ENCODE data around the gene C4orf33.

Gene C4orf33

GRCh38 chr4:129144755-129145206 lies 48.8 kb downstream of the C4orf33 start:
- DNase-seq (ENCODE audit: insufficient read length, low spot score) = no peak
- no peak for FAIRE-seq
- no peak for TF ChIP-seq PAX5 (IDR thresholded peaks at IDR 0.05; ENCODE audit: insufficient read depth, low read length, severe bottlenecking)
- TF ChIP-seq POU2F2 (IDR thresholded peaks at IDR 0.05; ENCODE audit: low read depth, low read length) = no peak
- TF ChIP-seq POLR2AphosphoS5 (IDR thresholded peaks at IDR 0.05; ENCODE audit: low read depth, low read length) = no peak
- TF ChIP-seq POLR2A (IDR thresholded peaks at IDR 0.05; ENCODE audit: low read depth, low read length) = no peak
- TF ChIP-seq TAF1 (IDR thresholded peaks at IDR 0.05; ENCODE audit: low read depth, low read length) = no peak

- FAIRE-seq (no peak), DNase-seq (ENCODE audit: insufficient read length, low spot score) (no peak)
- TF ChIP-seq POU2F2 (IDR thresholded peaks at IDR 0.05; ENCODE audit: low read depth, low read length) = no peak
- no peak for TF ChIP-seq SPI1 (IDR thresholded peaks at IDR 0.05; ENCODE audit: low read depth, low read length)
- no peak for TF ChIP-seq TAF1 (IDR thresholded peaks at IDR 0.05; ENCODE audit: low read depth, low read length)
- no peak for TF ChIP-seq POLR2A (IDR thresholded peaks at IDR 0.05; ENCODE audit: low read depth, low read length)
- TF ChIP-seq PAX5 (IDR thresholded peaks at IDR 0.05; ENCODE audit: insufficient read depth, low read length, severe bottlenecking) = no peak
- no peak for TF ChIP-seq POLR2AphosphoS5 (IDR thresholded peaks at IDR 0.05; ENCODE audit: low read depth, low read length)
These were observed 49.3 kb downstream of the C4orf33 start for GRCh38 chr4:129145222-129145730.

DNA sequence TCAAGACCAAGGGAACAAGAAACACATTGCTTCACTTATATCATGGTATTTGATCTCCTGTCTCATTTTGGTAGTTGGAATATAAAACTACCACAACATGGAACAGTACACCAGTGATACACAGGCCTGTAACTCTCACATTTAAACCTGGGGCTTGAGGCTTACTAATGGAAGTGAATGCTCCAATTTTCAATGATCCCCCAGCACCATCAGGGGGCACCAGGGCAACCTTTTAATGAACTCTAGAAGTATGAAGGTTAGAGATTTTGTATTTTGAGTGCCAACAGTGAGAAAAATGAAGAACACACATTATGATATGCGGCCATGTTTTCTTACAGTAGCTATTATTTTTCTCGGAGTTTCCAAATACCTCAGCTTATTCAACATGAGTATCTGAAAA lies 50.7 kb downstream of the C4orf33 start:
- FAIRE-seq = no peak

DNA sequence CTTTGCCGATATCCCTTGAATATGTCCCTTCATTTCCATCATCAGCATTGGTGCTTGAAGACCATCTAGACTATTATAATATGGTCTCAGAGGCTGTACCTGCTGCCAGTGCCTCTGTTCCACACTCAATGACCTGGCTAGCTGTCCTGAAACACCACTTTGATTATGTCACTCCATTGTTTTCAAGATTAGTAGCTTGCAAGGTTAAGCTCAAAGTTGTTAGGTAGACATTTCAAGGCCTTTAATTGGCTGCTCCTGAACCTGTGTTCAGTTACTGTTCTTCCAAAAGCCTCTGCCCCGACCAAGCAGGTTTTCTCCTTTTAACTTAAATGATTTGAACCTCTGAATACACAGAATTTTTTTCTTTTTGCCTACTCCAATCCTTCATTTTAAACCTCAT lies 52.9 kb downstream of the C4orf33 start:
- TF ChIP-seq TAF1 (IDR thresholded peaks at IDR 0.05; ENCODE audit: low read depth, low read length) (no peak), PAX5 (IDR thresholded peaks at IDR 0.05; ENCODE audit: insufficient read depth, low read length, severe bottlenecking) (no peak), POLR2AphosphoS5 (IDR thresholded peaks at IDR 0.05; ENCODE audit: low read depth, low read length) (no peak), POU2F2 (IDR thresholded peaks at IDR 0.05; ENCODE audit: low read depth, low read length) (no peak), SPI1 (IDR thresholded peaks at IDR 0.05; ENCODE audit: low read depth, low read length) (no peak), POLR2A (IDR thresholded peaks at IDR 0.05; ENCODE audit: low read depth, low read length) (no peak)
- no peak for DNase-seq (ENCODE audit: insufficient read length, low spot score)
- FAIRE-seq = no peak

More for the DNA sequence above, 50.7 kb downstream of the C4orf33 start:
- TF ChIP-seq PAX5 (IDR thresholded peaks at IDR 0.05; ENCODE audit: insufficient read depth, low read length, severe bottlenecking) (no peak), POLR2A (IDR thresholded peaks at IDR 0.05; ENCODE audit: low read depth, low read length) (no peak), POLR2AphosphoS5 (IDR thresholded peaks at IDR 0.05; ENCODE audit: low read depth, low read length) (no peak), POU2F2 (IDR thresholded peaks at IDR 0.05; ENCODE audit: low read depth, low read length) (no peak), TAF1 (IDR thresholded peaks at IDR 0.05; ENCODE audit: low read depth, low read length) (no peak)
- DNase-seq (ENCODE audit: insufficient read length, low spot score) = no peak

- TF ChIP-seq POU2F2 (IDR thresholded peaks at IDR 0.05; ENCODE audit: low read depth, low read length) = no peak
- TF ChIP-seq SPI1 (IDR thresholded peaks at IDR 0.05; ENCODE audit: low read depth, low read length) = no peak
- TF ChIP-seq TAF1 (IDR thresholded peaks at IDR 0.05; ENCODE audit: low read depth, low read length) = no peak
- no peak for TF ChIP-seq PAX5 (IDR thresholded peaks at IDR 0.05; ENCODE audit: insufficient read depth, low read length, severe bottlenecking)
- DNase-seq (ENCODE audit: insufficient read length, low spot score) (no peak), FAIRE-seq (no peak)
These were observed 54.0 kb downstream of the C4orf33 start for GRCh38 chr4:129149906-129150305.

GRCh38 chr4:129152350-129152749 lies 56.4 kb downstream of the C4orf33 start:
- TF ChIP-seq PAX5 (IDR thresholded peaks at IDR 0.05; ENCODE audit: insufficient read depth, low read length, severe bottlenecking) = no peak
- no peak for TF ChIP-seq POU2F2 (IDR thresholded peaks at IDR 0.05; ENCODE audit: low read depth, low read length)
- no peak for TF ChIP-seq TAF1 (IDR thresholded peaks at IDR 0.05; ENCODE audit: low read depth, low read length)
- no peak for TF ChIP-seq SPI1 (IDR thresholded peaks at IDR 0.05; ENCODE audit: low read depth, low read length)
- TF ChIP-seq POLR2AphosphoS5 (IDR thresholded peaks at IDR 0.05; ENCODE audit: low read depth, low read length) = no peak
- no peak for TF ChIP-seq POLR2A (IDR thresholded peaks at IDR 0.05; ENCODE audit: low read depth, low read length)
- FAIRE-seq (no peak), DNase-seq (ENCODE audit: insufficient read length, low spot score) (no peak)

- TF ChIP-seq POLR2AphosphoS5 (IDR thresholded peaks at IDR 0.05; ENCODE audit: low read depth, low read length) (no peak), POLR2A (IDR thresholded peaks at IDR 0.05; ENCODE audit: low read depth, low read length) (no peak), POU2F2 (IDR thresholded peaks at IDR 0.05; ENCODE audit: low read depth, low read length) (no peak), TAF1 (IDR thresholded peaks at IDR 0.05; ENCODE audit: low read depth, low read length) (no peak), SPI1 (IDR thresholded peaks at IDR 0.05; ENCODE audit: low read depth, low read length) (no peak), PAX5 (IDR thresholded peaks at IDR 0.05; ENCODE audit: insufficient read depth, low read length, severe bottlenecking) (no peak)
- no peak for DNase-seq (ENCODE audit: insufficient read length, low spot score)
- no peak for FAIRE-seq
These were observed 57.7 kb downstream of the C4orf33 start for GRCh38 chr4:129153700-129154099.

GRCh38 chr4:129162450-129162849 lies 66.5 kb downstream of the C4orf33 start:
- no peak for FAIRE-seq
- DNase-seq (ENCODE audit: insufficient read length, low spot score) = no peak
- no peak for TF ChIP-seq SPI1 (IDR thresholded peaks at IDR 0.05; ENCODE audit: low read depth, low read length)
- TF ChIP-seq POLR2AphosphoS5 (IDR thresholded peaks at IDR 0.05; ENCODE audit: low read depth, low read length) = no peak
- no peak for TF ChIP-seq TAF1 (IDR thresholded peaks at IDR 0.05; ENCODE audit: low read depth, low read length)
- no peak for TF ChIP-seq POLR2A (IDR thresholded peaks at IDR 0.05; ENCODE audit: low read depth, low read length)
- no peak for TF ChIP-seq PAX5 (IDR thresholded peaks at IDR 0.05; ENCODE audit: insufficient read depth, low read length, severe bottlenecking)
- no peak for TF ChIP-seq POU2F2 (IDR thresholded peaks at IDR 0.05; ENCODE audit: low read depth, low read length)

DNA sequence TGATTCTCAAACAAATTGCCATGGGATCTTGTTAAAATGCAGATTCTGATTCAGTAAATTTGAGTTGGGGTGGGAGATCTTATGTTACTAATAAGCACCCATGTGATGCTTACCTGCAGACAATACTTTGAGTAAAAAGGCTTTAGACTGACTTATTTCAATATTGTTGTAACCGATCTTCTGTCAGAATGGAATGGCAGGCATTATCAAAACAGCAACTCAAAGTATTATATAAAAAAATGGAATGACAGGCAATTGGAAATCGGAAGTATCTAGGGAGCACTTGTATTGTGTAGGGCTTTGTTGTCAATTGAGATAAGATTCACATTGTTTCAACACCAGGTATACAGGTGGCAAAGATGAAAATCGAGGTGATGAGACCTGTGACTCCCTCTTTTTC lies 67.5 kb downstream of the C4orf33 start:
- TF ChIP-seq PAX5 (IDR thresholded peaks at IDR 0.05; ENCODE audit: insufficient read depth, low read length, severe bottlenecking) (no peak), POU2F2 (IDR thresholded peaks at IDR 0.05; ENCODE audit: low read depth, low read length) (no peak), TAF1 (IDR thresholded peaks at IDR 0.05; ENCODE audit: low read depth, low read length) (no peak), SPI1 (IDR thresholded peaks at IDR 0.05; ENCODE audit: low read depth, low read length) (no peak), POLR2A (IDR thresholded peaks at IDR 0.05; ENCODE audit: low read depth, low read length) (no peak), POLR2AphosphoS5 (IDR thresholded peaks at IDR 0.05; ENCODE audit: low read depth, low read length) (no peak)
- FAIRE-seq (no peak), DNase-seq (ENCODE audit: insufficient read length, low spot score) (no peak)

DNA sequence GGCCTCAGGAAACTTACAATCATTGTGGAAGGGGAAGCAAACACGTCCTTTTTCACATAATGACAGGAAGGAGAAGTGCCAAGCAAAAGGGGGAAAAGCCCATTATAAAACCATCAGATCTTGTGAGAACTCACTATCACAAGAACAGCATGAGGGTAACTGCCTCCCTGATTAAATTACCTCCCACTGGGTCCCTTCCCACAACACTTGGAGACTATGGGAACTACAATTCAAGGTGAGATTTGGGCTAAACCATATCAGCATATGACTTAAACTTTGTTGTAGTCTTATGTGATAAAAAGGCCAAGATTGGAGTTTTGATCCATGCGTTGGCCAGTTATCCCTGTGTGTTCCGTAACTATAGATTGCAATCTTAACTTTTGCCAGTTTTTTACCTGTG lies 68.3 kb downstream of the C4orf33 start:
- TF ChIP-seq POLR2AphosphoS5 (IDR thresholded peaks at IDR 0.05; ENCODE audit: low read depth, low read length) (no peak), PAX5 (IDR thresholded peaks at IDR 0.05; ENCODE audit: insufficient read depth, low read length, severe bottlenecking) (no peak), POU2F2 (IDR thresholded peaks at IDR 0.05; ENCODE audit: low read depth, low read length) (no peak), POLR2A (IDR thresholded peaks at IDR 0.05; ENCODE audit: low read depth, low read length) (no peak), TAF1 (IDR thresholded peaks at IDR 0.05; ENCODE audit: low read depth, low read length) (no peak), SPI1 (IDR thresholded peaks at IDR 0.05; ENCODE audit: low read depth, low read length) (no peak)
- DNase-seq (ENCODE audit: insufficient read length, low spot score) (no peak), FAIRE-seq (no peak)

Measured in GM12891 (cell line).